NCI-H748 (cell line): ENCODE measurements around the gene CADM4.
A peak's percentile ranks its signal among the peaks of the same experiment; 100 is the strongest.
"Not testable (repeated sequence)": the region's sequence is repeated elsewhere in the genome, so short reads cannot be mapped to it uniquely, and the experiment has no call there.

Source experiments
- DNase-seq: peaks from one replicate; lab custom pipeline; 2025; ENCODE audit not compliant: unreplicated experiment; lab: John Stamatoyannopoulos, UW

CADM4 gene

DNA sequence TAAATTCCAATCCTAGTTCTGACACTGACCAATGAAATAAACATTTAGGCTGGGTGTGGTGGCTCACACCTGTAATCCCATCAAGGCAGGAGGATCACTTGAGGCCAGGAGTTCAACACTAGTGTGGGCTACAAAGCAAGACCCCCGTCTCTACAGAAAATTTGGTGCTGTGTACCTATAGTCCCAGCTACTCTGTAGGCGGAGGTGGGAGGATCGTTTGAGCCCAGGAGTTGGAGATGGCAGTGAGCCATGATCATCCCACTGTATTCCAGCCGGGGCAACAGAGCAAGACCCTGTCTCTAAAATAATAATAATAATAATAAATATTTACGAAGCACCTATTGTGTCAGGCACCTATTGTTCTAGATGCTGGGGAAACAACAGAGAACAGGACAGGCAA is 50.4 kb downstream of the CADM4 start:
- no peak for DNase-seq

DNA sequence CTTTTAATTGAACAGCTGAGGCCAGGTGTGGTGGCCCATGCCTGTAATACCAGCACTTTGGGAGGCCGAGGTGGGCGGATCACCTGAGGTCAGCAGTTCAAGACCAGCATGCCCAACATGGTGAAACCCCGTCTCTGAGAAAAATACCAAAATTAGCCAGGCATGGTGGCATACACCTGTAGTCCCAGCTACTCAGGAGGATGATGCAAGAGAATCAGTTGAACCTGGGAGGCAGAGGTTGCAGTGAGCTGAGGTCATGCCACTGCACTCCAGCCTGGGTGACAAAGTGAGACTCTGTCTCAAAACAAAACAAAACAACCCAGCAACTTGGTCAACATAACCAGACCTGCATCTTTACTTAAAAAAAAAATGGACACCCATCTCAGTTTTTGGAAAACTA is 52.6 kb downstream of the CADM4 start:
- not testable (repeated sequence) for DNase-seq

DNA sequence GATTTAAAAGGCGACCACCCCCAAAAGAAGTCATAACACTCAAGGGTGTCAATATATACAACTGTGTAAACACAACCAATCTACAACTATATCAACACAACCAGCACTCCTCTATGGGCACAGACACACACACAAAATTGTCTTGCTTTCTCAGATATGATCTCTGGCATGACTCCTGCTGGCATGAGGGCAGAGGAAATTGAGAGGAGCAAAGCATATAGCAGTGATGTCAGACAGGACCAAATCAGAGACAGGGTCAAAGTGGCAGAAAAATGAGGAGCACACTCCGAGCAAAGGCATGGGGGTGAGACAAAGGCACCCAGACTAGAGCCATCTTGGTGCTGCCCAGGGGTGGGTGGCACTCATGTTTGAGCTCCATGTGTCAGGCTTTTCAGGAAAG is 53.3 kb downstream of the CADM4 start:
- DNase-seq: no peak

DNA sequence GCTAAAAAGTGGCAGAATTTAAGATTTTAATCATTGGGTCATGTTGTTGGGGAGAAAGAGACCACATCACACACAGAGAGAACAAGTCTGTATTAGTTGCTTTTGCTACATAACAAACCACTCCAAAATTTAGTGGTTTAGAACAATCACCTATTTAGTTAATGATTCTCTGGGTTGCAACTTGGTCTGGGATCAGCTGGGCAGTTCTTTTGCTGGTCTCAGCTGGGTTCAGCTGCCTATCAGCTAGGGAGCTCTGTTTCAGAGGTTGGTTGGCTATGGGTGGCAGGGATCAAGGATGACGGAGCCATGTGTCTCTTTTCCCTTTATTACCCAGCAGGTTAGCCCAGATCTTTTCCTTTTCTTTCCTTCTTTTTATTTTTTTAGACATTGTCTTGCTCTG is 55.2 kb downstream of the CADM4 start:
- DNase-seq: no peak

DNA sequence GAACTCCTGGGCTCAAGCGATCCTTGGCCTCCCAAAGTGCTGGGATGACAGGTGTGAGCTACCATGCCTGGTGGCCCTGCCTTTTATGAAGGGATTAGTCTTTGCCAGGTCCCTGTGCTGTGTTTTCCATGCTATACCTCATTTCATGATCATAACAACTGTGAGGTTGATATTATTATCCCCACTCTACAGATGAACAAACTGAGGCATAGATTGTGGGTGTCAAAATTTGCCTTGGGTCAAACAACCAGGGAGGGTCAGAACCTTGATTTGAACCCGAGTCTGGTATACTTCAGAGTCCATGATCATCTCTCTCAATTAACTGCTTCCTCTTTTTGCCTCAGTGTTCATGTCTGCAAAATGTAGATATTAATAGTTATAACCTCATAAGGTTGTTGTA is 57.2 kb downstream of the CADM4 start:
- no peak for DNase-seq

DNA sequence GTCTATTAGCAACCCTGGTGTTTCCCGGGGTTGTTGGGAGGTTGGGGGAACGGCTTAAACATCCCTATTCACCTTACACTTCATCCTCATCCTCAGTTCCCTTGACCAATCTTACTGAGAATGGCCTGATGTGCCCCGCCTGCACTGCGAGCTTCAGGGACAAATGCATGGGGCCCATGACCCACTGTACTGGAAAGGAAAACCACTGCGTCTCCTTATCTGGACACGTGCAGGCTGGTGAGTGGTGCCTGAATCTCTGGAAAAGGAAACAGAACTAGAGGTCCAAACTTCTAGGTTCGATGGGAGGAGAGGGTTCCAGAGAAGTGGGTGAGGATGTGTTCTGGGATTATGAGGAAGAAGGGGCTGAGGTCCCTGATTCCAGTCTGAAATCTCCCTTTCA is 58.2 kb downstream of the CADM4 start:
- no peak for DNase-seq

DNA sequence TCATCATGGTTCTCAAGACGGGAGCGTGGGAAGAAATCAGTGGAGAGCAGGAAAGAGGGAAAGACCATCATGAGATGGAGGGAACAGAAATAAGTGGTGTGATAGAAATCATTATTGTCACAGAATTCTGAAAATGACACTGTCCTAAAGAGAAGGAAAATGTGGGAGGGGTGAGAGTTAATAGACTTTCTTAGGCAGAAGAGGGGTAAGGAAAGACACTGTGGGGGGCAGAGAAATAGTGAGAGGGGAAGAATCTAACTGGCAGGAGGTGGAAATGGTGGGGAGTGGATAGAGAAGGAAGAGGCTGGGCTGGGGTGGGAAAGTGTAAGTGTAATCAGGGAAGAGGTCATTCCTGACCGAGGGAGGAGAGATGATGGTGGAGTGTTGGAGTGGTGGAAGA is 60.9 kb downstream of the CADM4 start:
- no peak for DNase-seq

DNA sequence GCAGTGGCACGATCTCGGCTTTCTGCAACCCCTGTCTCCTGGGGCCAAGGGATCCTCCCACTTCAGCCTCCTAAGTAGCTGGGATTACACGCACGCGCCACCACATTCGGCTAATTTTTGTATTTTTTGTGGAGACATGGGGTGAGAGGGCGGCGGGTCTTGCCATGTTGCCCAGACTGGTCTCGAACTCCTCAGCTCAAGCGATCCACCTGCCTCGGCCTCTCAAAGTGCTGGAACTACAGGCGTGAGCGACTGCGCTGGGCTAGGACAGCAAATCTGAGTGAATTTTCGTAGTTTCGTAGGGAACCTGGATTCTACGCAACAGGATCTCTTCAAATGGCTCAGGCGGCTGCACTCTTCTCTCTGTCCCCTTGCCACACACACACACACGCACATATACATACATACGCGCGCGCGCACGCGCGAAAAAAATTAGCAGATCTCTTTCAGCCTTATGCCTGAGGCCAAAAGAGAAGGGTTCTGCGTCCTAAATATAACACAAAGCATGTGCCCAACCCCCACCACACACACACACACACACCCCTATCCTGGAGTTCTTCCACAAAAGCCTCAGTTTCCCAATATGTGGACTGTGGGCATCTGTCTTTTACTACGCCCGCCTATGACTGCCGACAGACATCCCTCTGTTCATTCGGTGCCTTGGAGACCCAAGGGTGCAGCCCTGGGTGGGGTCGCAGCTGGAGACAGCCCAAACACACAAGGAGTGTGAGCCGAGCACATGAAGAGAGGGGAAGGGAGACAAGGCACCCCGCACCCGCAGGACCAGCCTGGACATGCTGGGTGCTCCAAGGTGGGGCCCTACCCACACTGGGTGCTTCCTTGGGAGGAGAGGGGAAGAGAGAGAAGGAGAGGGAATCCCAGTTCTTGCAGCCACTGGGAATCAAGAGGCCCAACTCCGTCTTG is 63.4 kb downstream of the CADM4 start:
- peak; percentile 29 for DNase-seq

DNA sequence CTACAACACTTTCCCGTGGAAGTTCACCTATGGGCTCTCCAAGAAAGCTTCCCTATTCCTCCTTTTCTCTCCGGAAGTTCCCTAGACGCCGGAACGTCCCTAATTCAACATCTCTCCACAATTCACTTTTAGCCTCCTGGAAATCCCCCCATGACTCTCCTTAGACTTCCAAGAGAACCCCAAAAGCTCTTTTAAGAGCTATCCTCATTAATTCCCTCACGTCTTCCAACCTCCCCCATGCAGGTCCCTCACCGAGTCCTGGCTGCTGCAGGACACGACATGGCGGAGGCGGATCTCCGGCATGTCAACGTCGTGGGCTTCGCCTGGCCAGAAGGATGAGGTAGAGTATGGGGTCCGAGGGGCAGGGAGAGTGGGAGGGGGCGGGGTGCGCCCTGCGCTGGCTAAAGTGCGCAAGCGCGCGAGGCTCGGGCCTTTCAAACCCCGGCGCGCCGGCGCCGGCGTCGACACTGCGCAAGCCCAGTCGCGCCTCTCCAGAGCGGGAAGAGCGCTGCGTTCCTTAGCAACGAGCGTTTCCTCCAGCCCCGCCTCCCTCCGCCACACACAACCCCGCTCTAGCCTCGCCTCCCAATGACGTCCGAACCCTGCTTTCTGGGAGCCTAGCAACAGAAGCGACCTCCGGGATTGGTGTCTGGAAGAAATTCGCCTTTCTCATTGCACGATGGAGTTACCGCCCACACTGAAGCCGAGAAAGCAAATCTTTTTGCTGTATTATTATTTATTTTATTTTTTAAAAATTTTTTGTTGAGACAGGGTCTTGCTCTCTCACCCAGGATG is 64.3 kb downstream of the CADM4 start, which contains the start of the genes PINLYP and XRCC1:
Gene PINLYP (plus strand): TSS at position 646 of the 795 bp plus-strand sequence. CDS start 1,391 bp downstream, outside the sequence.
Gene XRCC1 (minus strand): TSS at position 372 of the 795 bp plus-strand sequence. CDS start 69 bp downstream, at position 303.
- DNase-seq: peak; percentile 100

DNA sequence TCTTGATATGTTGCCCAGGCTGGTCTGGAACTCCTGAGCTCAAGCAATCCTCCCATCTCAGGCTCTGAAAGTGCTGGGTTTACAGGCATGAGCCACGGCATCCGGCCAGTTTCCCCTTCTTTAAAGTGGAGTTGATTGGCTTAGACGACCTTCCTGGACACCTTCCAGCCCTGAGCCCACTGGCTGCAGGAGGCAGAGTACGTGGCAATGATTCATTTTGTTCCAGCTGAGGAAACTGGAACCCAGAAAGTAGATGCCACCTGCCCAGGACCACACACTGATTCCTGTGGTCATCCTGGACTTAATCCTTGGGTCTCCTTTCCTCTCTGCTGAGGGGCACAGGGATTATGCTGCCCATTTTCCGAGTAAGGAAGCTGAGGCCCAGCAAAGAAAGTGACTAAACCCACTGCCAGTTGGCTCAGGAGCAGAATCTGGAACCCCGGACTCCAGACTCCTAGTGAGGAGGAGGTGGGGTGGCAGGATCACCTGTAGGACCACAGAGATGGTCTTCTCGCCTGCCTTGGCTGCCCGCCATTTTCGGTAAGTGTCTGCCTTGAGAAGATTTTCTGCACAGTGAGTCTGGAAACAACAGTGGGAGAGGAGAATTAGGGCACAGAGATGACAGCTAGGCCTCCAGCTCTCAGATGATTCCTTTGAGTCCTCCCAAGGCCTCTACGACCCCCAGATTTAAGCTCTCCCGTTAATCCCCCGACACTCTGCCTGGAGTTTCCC is 65.1 kb downstream of the CADM4 start:
- DNase-seq: peak; percentile 36
